Panc1 (cell line): ENCODE data around the gene WDR4. TPM values are rescaled to one million over a fixed set of nuclear protein-coding genes. Genes with fewer than 3 reads are reported as not detected.

Source experiments
- ATAC-seq: fragments of 200-7000 bp; cut with Tn5 transposase; 2 replicates; pipeline ENCODE4 v1.9.1; 2020; ENCODE audit warnings: mild to moderate bottlenecking, moderate library complexity
- BruUV-seq: library from RNA; stranded (reverse); fragments of 400-500 nt; replicated peaks from 2 replicates; lab custom pipeline; 2021; lab: Mats Ljungman, UMichigan
- CTCF ChIA-PET: fragments of 300-600 bp; sonication (Branson Sonifier 250); formaldehyde crosslinking; loops from one replicate; lab custom pipeline; 2022; ENCODE audit warnings: antibody characterized with exemption; lab: Charles Lee
- POLR2A ChIA-PET: fragments of 300-600 bp; sonication (Branson Sonifier 250); formaldehyde crosslinking; loops from one replicate; lab custom pipeline; 2022; ENCODE audit warnings: antibody characterized with exemption; lab: Charles Lee
- DNase-seq: peaks from one replicate; pipeline ENCODE4 v3.0.0-alpha.2; 2010; ENCODE audit warnings: low read depth, low spot score
- H3K27ac ChIP-seq: 2 replicates; pipeline ENCODE4 v1.5.1; 2011; ENCODE audit warnings: mild to moderate bottlenecking, low read length, inconsistent platforms
- H3K27me3 ChIP-seq: fragments of 200-500 bp; sonication (Bioruptor generic); 2 replicates; pipeline ENCODE4 v1.6.0; 2014; ENCODE audit warnings: low read length, inconsistent platforms; ENCODE audit not compliant: control insufficient read depth, insufficient read depth
- H3K36me3 ChIP-seq: fragments of 200-500 bp; sonication (Bioruptor generic); 2 replicates; pipeline ENCODE4 v1.5.1; 2014; ENCODE audit warnings: inconsistent platforms, mild to moderate bottlenecking, low read length, moderate library complexity; ENCODE audit not compliant: control insufficient read depth, insufficient read depth
- H3K4me1 ChIP-seq: 2 replicates; pipeline ENCODE4 v1.5.1; 2011; ENCODE audit warnings: inconsistent platforms, mild to moderate bottlenecking, low read length, moderate library complexity; ENCODE audit not compliant: control insufficient read depth, insufficient read depth
- H3K4me3 ChIP-seq, 2 experiments: 2 replicates each; pipeline ENCODE4 v1.5.1; 2011 to 2012; ENCODE audit warnings: low read depth in 2 of 2, low read length in 2 of 2, mild to moderate bottlenecking in 2 of 2, inconsistent platforms in 1 of 2, moderate library complexity in 1 of 2
- H3K9me3 ChIP-seq: fragments of 200-500 bp; sonication (Bioruptor generic); 2 replicates; pipeline ENCODE4 v1.5.1; 2014; ENCODE audit warnings: low read depth, mild to moderate bottlenecking, inconsistent platforms, low read length, moderate library complexity; ENCODE audit not compliant: control insufficient read depth, insufficient read depth
- CTCF ChIP-seq: fragments of 450-650 bp; IDR thresholded peaks from 2 replicates; pipeline ENCODE4 v1.5.1; 2017; ENCODE audit warnings: mild to moderate bottlenecking
- POLR2AphosphoS5 ChIP-seq: IDR thresholded peaks from 2 replicates; pipeline ENCODE4 v1.6.1; 2012; ENCODE audit warnings: mild to moderate bottlenecking, low read depth, low read length, moderate library complexity
- REST ChIP-seq, 2 experiments: IDR thresholded peaks; 2 replicates each; pipeline ENCODE4 v1.6.1; 2011 to 2012; ENCODE audit warnings: low read depth in 2 of 2, control low read depth in 1 of 2, low read length in 1 of 2, mild to moderate bottlenecking in 1 of 2, moderate library complexity in 1 of 2; ENCODE audit not compliant: insufficient read depth in 1 of 2
- SIN3A ChIP-seq: IDR thresholded peaks from 2 replicates; pipeline ENCODE4 v1.6.1; 2012; ENCODE audit warnings: low read depth, mild to moderate bottlenecking, low read length, moderate library complexity, borderline replicate concordance; ENCODE audit not compliant: insufficient read depth
- TCF7L2 ChIP-seq: IDR thresholded peaks from 2 replicates; pipeline ENCODE4 v1.6.1; 2011; ENCODE audit warnings: mild to moderate bottlenecking, low read depth, low read length, inconsistent platforms
- in situ Hi-C: cut with HindIII; loops from 2 replicates; pipeline ENCODE4 v1.10.0; 2016; ENCODE audit warnings: low sequenced_read_pairs, low pct_unique_long_range_greater_than_20kb
- intact Hi-C: fragments of 100-400 bp; cut with micrococcal nuclease; formaldehyde crosslinking; loops from one replicate; pipeline ENCODE4 v1.10.0; 2022; ENCODE audit not compliant: unreplicated experiment
- total RNA-seq: library from RNA; stranded (reverse); gene quantifications from one replicate; pipeline ENCODE4 v1.2.1, GENCODE V29; 2021; ENCODE audit not compliant: unreplicated experiment

Gene WDR4
- total RNA-seq, 1 experiment from 2014 or later, result 36.7 TPM

GRCh38 chr21:42846221-42846620, 33.1 kb downstream of the WDR4 start:
- DNase-seq (no peak), ATAC-seq (no peak)
- TF ChIP-seq POLR2AphosphoS5 (no peak), SIN3A (no peak), TCF7L2 (no peak), CTCF (no peak), REST (IDR thresholded peaks at IDR 0.05; ENCODE audit: insufficient read depth in 1 of 2, low read depth in 2 of 2, low read length in 1 of 2) (no peak)
- H3K4me1 ChIP-seq, result no peaks in the 10 kb centered on the region
- no peaks in the 10 kb centered on the region; the same call in 1 of the 2 replicates for H3K36me3 ChIP-seq
- TSS peak; percentile 20 for BruUV-seq
- H3K27ac ChIP-seq, result no peak overlapping the region
- no peaks in the 10 kb centered on the region for H3K27me3 ChIP-seq
- CTCF ChIA-PET, result no interaction called here
- H3K9me3 ChIP-seq, result no peaks in the 10 kb centered on the region
- intact Hi-C loops (no loop called here), in situ Hi-C loops (no loop called here)
- POLR2A ChIA-PET, result no interaction called here
- H3K4me3 ChIP-seq, result no peak overlapping the region

GRCh38 chr21:42845296-42845965, 33.9 kb downstream of the WDR4 start:
- H3K9me3 ChIP-seq, result no peaks in the 10 kb centered on the region
- no TSS peak for BruUV-seq
- H3K27ac ChIP-seq, result no peak overlapping the region
- no peak overlapping the region for H3K4me3 ChIP-seq
- in situ Hi-C loops, result no loop called here
- H3K27me3 ChIP-seq, result no peaks in the 10 kb centered on the region
- ChIA-PET POLR2A (no interaction called here), CTCF (no interaction called here)
- H3K36me3 ChIP-seq, result no peaks in the 10 kb centered on the region; the same call in 1 of the 2 replicates
- no peak for ATAC-seq
- intact Hi-C loops, result no loop called here
- DNase-seq, result no peak
- no peak for TF ChIP-seq POLR2AphosphoS5
- no peak for TF ChIP-seq REST (IDR thresholded peaks at IDR 0.05; ENCODE audit: insufficient read depth in 1 of 2, low read depth in 2 of 2, low read length in 1 of 2)
- TF ChIP-seq TCF7L2, result no peak
- no peak for TF ChIP-seq CTCF
- TF ChIP-seq SIN3A, result no peak
- no peaks in the 10 kb centered on the region for H3K4me1 ChIP-seq
